ENCODE data around the gene PXN.
"Not testable (repeated sequence)": the region's sequence is repeated elsewhere in the genome, so short reads cannot be mapped to it uniquely, and the experiment has no call there.

The PXN gene

DNA sequence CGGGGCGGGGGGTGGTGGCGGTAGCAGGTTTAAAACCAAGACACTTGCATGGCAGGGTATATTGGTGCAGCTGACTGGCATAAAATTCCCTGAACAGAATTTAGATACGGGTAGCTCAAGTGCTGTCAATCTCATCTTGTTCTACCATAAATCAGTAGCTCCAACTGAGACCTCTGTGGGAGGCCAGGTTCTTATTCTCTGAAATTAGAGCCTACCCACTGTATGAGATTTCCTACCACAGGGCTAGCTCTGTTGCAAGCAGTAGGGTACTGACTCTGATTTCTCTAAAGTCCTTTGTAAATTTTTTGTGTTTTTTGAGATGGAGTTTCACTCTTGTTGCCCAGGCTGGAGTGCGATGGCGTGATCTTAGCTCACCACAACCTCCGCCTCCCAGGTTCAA, 61.4 kb downstream of the PXN start:
- no peak for DNase-seq

DNA sequence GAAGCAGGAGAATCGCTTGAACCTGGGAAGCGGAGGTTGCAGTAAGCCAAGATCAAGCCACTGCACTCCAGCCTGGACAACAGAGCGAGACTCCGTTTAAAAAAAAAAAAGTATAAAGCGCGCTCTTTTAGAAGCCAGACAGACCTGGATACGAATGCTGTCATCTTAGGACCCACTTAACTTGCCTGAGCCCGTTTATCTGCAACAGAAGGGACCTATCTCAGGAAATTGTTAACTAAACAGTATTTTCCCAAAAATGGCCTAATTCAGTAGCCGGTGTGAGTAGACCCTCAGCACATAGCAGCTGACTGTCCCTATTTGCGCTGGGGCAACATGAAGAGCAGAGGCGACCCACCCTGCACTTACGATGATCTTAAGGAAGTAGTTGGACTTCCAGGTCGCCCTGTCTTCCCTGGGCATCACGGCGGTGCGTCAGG, 65.1 kb downstream of the PXN start:
- DNase-seq = no peak

DNA sequence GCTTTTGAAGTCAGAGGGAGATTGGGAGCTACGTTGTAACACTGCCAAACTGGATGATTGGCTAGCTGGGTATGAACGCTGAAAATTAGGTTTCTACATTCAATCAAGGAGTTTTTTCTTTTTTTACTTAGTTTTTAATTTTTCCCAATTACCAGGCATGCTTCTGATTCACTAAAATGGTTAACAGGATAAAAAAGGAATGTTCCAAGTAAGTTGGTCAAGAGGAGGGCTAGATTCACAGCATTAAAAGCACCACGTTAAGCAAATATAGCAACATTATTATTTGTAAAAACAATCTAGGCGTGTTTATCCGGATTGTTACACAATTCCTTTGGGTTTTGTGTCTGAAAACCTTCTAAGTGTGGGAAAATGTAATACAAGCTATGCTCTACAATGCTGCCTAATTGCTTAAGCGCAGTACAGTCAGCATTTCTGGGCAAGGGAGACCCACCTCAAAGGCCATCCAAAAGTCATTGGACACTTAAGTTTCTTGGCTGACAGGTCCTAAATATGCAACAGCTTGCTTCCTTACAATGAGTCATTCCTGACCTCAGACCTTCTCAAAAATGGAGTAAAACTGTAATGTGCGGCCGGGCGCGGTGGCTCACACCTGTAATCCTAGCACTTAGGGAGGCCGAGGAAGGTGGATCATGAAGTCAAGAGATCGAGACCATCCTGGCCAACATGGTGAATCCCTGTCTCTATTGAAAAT, 65.8 kb downstream of the PXN start:
- no peak for DNase-seq

DNA sequence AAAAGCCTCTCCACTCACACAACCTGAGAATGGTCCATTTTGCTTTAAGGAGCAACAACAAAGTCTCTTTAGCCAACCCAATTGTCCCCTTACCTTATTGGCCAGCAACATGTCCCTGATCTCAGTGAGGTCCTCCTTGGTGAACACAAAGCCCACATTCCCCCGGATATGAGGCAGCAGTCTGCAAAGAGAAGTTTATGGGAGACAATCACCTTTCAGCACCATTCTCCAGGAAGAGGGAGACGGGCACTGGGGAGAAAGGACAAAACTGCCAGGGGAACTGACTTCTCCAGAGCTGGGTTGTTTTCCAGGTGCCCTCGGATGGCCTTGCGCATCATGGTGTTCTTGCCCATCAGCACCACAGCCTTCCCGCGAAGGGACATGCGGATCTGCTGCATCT, 66.5 kb downstream of the PXN start:
- no peak for DNase-seq

DNA sequence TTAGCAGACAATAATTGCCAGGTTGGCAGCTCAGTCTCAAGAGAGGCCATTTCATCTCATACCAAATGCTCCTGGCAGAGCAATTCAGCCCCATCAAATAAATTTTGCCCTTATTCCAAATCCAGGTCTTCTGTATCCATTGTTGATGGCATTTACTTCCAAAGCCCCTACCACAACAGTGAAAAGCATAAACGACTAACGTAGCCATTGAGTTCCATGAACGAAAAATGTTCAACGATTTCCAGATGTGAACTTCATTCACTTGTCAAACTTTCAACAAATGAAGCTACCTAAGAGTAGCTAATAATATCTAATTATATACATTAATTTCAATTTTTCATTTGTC, 68.0 kb downstream of the PXN start:
- DNase-seq = no peak

DNA sequence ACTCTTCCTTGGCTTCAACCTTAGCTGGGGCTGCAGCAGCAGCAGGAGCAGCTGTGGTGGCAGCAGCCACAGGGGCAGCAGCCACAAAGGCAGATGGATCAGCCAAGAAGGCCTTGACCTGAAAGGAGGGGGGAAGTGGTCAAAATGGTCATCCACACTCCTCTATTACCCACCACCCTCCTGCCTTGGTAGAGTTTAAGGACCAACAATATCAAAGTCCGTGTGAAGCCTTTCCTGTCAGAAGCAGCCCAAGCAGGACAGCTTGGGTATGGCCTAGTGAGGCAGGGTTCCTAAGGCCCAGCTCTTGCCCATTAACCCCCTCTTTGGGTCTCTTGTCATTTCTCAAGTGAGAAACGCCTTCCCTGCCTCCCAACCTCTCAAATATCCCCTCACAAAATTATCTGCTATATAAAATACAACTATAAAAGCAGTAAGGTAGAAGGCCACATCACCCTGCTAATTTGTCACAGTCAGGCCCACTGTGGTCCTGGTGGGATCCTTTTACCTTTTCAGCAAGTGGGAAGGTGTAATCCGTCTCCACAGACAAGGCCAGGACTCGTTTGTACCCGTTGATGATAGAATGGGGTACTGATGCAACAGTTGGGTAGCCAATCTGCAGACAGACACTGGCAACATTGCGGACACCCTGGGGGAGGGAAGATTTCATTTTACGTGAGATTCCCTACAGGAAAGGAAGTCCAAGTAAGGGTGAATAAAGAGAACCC, 68.6 kb downstream of the PXN start:
- DNase-seq = not testable (repeated sequence)

DNA sequence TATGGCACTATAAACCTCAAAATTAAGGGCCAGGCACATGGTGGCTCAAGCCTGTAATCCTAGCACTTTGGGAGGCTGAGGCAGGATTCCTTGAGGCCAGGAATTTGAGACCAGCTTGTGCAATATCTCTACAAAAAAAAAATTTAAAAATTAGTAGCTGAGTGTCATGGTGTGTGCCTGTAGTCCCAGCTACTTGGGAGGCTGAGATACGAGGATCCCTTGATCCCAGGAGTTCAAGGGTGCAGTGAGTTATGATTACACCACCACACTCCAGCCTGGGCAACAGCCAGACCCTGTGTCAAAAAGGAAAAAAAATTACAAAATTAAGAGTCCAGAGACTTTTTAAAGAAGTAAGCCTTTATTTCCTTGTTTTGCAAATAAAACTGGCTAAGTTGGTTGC, 69.2 kb downstream of the PXN start:
- DNase-seq = no peak

DNA sequence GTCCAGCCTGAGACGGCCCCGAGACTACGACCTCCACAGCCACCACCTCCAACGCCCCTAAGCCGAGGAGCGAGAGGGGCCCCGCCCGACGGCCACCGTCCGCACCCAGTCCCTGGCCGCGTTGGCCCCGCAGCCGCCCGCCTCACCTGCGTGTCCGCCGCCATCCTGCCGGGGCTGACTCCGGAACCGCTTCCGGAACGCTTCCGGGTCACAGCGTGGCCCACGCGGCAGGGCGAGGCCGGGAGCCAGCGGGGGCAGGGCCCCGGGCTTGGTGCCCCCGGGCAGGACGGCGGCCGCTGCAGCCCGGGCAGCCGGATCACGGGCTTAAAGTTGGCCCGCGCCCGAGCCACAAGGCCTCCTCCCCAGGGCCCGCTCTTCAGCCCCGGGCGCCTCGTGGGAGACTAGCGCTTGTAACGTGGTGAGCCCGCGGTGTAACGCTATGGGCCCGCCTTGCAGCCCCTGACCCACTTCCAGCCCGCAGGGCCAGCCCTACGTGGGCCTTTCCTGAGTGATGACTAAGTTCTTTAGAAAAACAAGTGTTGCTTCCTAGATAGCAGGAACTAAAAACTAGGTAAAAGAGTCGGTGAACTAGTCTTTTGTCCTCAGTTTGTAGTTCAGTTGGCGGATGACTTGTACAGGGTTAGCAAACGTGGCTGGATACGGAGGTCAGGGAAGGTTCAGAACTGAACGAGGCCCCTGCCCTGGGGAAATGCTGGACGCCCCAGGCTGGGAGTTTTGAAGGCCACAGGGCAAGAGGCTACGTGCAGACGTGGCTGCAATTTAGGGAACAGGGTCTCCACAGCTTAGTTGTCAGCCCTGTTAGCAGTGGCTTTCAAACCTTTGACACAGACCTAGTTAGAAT, 70.8 kb downstream of the PXN start, which contains the start of gene GCN1:
Gene GCN1 (minus strand): TSS at position 182 of the 862 bp plus-strand sequence. CDS start 18 bp downstream, at position 164.
- DNase-seq = peak; percentile 30

DNA sequence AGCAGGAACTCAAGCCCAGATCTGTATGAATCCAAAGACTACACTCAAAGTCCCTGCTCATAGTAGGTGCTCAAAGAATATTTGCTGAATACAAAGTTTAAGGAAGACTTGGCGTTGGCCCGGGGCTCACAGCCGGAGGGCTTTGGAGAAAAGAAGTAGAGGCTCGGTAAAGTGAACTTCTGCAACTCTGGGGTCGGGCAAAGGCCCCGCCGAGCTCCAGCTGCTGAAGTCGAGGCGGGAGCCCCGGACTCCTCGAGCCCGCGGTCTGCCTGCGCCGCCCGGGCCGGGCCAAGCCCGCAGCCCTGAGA, 71.3 kb downstream of the PXN start:
- DNase-seq = no peak

DNA sequence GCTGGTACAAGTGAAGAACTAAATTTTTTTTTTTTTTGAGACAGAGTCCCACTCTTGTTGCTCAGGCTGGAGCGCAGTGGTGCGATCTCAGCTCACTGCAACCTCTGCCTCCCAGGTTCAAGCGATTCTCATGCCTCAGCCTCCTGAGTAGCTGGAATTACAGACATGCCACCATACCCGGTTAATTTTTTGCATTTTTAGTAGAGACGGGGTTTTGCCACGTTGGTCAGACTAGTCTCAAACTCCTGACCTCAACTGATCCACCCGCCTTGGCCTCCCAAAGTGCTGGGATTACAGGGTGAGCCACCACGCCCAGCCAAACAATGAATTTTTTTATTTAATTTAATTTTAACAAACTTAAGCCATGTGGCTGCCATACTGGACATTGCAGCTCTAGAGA, 72.2 kb downstream of the PXN start:
- not testable (repeated sequence) for DNase-seq

DNA sequence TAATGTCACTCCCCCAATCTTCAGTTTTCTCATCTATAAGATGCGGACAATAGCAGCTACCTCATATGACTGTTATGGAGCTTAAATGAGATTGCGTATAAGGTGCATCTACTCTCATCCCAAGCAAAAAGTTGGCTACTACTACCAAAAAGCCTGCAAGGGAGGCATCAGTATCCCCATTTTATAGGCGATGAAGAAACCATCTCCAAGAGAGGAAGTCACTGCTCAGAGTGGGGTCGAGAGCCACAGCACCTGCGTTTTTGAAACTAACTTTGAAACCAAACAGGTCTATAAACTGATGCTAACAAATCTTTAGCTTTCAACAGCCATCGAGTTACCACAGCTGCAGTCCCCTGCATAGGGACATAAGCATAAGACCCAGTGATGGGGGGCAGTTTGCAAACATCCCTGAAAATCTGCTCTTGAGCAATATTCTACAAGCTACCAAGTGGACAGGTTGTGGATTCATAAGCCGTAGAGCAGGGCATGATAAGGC, 74.5 kb downstream of the PXN start:
- no peak for DNase-seq

DNA sequence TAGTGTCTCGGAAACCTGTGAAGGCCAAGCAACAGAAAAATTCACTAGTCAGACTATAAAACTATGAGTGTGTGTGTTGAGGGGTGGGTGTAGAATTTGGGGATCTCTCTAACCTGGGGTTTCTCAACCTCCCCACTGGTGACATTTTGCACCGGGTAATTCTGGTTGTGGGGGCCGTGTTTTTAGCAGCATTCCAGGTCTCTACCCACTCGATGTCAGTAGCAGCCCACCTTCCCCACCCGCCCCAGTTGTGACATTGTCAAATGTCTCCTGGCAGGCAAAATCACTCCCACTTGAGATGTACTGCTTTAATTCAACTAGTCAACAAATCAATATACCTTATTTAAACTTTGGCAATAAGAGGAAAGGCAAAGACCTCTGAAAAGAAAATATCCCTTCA, 75.1 kb downstream of the PXN start:
- no peak for DNase-seq

DNA sequence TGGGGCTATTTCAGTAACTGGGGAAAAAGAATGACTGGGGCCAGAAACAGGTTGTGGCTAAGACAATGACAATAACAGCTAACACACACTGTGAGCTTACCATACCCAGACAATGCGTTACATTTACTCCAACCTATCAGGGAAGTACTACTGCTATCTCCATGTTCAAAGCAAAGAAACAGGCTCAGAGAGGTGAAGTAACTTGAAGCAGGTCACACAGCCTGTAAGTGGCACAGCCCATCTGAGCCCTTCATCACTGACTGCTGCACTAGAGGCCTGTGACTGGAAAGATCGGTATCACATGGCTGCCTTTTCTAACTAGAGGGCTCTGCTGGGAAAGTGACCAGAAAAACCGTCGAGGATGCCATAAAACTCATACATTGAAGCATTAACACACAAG, 78.9 kb downstream of the PXN start:
- DNase-seq = no peak

DNA sequence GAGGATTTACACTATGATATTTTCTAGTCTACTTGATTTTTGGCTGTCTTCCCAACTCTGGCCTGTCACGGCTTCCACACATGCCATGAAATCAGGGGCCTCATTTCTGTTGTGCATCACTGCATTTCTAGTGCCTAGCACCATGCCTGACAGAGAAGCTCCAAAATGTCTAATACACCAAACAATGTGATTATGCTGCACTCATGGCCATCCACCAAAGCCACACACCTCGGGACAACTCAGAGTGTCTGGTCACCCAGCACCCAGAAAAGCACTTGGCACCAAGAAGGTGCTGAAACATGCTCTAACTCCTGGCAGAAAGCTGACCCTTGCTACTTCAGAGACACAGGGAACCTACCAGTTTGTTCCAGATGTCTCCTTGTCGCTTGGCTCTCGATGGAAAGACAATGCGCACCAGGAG, 82.3 kb downstream of the PXN start:
- no peak for DNase-seq

DNA sequence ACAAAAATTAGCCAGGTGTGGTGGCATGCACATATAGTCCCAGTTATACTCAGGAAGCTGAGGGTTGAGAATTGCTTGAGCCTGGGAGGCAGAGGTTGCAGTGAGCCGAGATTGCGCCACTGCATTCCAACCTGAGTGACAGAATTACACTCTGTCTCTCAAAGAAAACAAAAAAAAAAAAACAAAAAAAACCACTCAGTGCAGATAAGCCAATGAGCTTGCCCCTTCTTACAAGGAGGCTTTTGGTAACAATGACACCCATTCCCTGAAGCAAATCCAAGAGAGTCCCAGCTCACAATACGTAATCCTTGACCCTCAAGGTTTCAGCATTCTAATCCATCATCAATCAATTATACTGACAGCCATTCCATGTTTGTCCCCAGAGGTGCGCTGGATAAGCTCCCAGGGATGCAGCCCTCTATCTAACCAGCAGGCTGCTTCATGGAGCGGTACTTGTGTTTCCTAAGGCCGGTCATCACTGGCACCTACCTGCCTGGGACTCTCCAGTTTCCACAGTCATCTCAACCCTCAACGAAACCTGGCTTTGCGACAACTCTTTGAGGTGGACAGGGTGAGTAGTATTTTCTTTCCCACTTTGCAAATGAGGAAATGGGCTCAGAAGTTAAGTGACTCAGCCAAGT, 83.4 kb downstream of the PXN start:
- no peak for DNase-seq

DNA sequence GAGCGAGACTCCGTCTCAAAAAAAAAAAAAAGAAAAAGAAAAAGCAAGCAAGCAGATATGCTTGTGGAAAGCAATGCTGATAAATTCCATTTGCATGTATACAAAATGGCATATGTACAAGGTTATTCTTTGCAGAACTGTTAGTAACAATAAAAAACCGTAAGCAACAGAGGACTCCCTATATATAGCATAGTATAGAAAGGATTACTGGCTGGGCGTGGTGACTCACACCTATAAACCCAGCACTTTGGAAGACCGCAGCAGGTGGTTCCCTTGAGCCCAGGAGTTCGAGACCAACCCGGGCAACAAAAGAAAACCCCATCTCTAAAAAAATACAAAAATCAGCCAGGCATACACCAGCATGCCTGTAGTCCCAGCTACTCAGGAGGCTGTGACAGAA, 84.6 kb downstream of the PXN start:
- DNase-seq = no peak

DNA sequence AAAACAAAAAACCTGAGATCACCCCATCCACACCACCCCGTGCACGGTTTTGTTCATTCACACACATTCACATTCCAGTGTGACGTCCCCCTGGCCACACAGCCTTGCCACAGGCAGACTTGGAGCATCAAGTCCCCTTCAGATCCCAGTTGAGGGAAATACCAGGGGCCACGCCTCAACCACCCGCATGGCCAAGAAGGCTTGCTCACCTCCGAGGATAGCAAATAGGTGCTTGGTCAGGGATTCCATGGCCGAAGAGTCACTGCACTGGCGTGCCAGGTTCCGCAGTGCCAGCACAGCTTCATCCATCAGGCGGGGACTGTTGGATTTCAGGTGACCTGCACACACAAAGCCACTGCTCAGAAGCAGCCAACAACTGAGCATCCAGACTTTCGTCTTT, 90.0 kb downstream of the PXN start:
- no peak for DNase-seq

DNA sequence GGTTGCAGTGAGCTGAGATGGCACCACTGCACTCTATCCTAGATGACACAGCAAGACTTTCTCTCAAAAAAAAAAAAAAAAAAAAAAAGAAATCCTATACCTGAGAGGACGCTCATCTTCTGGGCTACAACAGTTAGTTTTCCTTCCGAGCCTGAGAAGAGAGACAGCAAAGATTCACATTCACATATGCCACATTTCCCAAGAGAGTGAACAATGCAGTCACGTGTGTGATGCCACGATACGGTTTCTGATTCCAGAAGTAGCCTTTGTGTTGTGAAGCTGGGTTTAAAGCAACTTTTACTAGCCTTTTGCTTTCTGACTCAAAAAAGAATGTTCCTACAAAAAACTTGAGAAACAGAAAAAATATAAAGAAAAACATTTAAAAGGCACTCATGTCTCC, 90.5 kb downstream of the PXN start:
- DNase-seq = no peak

DNA sequence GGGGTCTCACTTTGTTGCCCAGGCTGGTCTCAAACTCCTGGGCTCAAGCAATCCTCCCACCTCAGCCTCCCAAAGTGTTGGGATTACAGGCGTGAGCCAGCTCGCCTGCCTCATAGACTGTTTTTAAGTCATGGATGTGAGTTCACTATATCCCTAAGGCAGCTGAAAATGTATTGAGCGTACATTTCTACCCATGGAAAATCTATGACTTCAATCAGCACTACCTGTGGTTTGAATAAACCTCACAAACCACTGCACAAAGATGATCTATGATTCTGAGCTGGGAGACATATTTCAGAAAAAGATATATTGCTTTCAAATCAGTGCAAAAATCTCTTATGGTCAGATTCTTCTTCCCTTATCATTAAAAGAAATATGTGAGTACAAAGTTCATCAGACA, 93.5 kb downstream of the PXN start:
- no peak for DNase-seq

DNA sequence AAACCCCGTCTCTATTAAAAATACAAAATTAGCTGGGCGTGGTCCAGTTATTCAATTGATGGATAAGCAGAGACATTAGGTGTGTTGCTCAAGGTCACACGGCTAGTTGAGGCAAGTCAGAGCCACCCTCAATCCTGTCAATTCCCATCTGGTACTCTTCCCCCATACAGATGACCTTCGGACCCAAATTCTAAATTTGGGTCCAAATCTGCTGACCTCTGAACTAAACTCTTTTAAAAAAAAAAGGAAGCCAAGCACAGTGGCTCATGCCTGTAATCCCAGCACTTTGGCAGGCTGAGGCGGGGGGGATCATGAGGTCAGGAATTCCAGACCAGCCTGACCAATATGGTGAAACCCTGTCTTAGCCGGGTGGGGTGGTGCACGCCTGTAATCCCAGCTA, 94.9 kb downstream of the PXN start:
- no peak for DNase-seq

DNA sequence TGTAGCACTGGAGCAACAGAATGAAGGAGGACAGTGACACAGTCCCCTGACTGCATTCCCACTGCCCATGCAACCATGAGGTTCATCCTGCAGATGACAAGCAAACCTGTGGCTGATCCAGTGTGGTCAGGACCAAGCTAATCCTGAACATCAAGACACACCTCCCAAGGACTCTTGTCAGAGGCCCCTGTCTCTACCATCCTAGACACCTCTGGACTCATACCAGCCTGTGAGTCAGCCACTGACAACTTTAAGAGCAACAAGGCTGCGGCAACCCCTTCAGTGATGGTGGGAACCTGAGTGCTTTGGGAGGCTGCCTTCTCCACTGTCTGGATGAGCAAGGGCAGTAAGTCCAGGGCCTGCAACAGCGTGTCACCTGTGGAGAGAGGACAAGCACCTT, 95.6 kb downstream of the PXN start:
- no peak for DNase-seq

DNA sequence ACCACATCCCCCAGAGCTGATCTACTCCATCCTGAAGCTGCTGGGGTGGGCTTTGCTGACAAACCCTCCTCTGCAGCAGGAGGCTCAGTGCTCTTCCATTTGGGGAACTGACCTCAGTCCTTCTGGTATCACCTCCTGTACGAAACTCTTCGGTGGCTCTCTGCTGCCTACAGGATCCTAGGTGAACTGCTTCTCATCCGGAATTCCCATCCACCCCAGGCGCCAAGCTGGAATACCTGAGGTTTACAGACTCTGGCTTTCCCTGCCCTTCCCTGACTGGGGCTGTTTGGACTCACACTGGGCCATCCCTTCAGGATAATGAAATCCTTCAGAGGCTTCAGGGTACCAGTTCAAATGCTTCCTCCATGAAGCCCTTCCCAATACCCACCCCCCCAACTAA, 97.2 kb downstream of the PXN start:
- DNase-seq = no peak

DNA sequence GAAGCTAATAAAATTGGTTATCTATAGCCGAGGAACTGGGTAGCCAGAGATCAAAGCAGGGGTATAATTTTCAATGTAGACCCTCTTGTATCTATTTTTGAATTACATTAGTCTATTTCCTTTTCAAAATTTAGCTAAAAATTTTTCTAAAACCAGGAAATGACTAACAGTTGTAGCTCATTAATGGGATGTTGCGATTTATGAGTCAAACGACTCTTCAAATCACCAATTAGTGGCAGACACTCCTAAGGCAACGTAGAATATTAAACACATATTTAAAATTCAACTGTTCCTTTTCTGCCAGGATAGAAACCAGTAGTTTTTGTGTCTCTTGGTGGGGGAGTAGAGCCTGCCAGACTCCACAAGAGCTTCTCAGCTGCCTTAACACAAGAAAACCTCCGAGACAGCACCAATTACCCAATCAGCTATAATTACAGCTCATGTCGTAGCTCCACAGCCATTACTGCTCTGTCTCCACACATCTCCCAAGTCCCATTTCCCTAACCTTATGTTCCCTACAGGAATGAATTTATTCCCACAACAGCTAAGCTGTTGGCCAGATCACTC, 97.9 kb downstream of the PXN start:
- no peak for DNase-seq

Measured in NCI-H1417 treated with DMSO at 0.1 percent for 48 hours (cell line).